Gastroesophageal sphincter (tissue), 3 donors: Measurements from ENCODE around the gene MRPS23.

Experiments
- EP300 ChIP-seq: sonication (generic); formaldehyde crosslinking; IDR thresholded peaks from one replicate; pipeline ENCODE4 v1.6.1; 2017; ENCODE audit warnings: antibody characterized with exemption, mild to moderate bottlenecking
- POLR2A ChIP-seq, 2 donors: fragments of 450-650 bp; IDR thresholded peaks; one replicate each; pipeline ENCODE4 v1.6.1; 2017; ENCODE audit warnings: antibody characterized with exemption in 2 of 2, mild to moderate bottlenecking in 2 of 2, moderate library complexity in 1 of 2
- POLR2AphosphoS5 ChIP-seq: sonication (generic); formaldehyde crosslinking; IDR thresholded peaks from one replicate; pipeline ENCODE4 v1.6.1; 2017; ENCODE audit warnings: antibody characterized with exemption
- TF ChIP-seq, protein P1 (sequence below), 4 experiments: fragments of 200-600 bp in 2 of 4; fragments of 450-650 bp in 2 of 4; sonication (generic) in 1 of 4; IDR thresholded peaks; one replicate each; pipeline ENCODE4 v1.5.1; 2017 to 2019; ENCODE audit warnings: antibody characterized with exemption in 4 of 4, mild to moderate bottlenecking in 2 of 4, moderate library complexity in 2 of 4

DNA sequence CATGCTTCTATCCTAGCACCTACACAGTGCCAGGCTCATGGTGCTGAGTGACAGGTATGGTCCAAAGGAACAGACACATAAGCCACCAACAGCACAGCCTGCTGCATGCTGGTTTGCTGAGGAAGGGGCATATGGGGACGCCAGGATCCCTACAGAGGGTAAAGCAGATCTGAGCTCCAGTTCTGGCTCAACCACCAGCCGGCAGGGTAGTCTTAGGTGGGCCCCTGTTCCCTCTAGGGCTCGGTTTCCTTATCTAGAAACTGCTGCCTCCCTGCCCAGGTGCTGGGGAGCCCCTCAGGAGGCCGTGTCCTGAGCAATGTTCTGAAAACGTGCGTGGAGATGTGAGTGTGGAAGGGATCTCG lies 24.2 kb upstream of the MRPS23 start:
- TF ChIP-seq, protein P1, sequence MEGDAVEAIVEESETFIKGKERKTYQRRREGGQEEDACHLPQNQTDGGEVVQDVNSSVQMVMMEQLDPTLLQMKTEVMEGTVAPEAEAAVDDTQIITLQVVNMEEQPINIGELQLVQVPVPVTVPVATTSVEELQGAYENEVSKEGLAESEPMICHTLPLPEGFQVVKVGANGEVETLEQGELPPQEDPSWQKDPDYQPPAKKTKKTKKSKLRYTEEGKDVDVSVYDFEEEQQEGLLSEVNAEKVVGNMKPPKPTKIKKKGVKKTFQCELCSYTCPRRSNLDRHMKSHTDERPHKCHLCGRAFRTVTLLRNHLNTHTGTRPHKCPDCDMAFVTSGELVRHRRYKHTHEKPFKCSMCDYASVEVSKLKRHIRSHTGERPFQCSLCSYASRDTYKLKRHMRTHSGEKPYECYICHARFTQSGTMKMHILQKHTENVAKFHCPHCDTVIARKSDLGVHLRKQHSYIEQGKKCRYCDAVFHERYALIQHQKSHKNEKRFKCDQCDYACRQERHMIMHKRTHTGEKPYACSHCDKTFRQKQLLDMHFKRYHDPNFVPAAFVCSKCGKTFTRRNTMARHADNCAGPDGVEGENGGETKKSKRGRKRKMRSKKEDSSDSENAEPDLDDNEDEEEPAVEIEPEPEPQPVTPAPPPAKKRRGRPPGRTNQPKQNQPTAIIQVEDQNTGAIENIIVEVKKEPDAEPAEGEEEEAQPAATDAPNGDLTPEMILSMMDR (IDR thresholded peaks at IDR 0.05), result no peak
- TF ChIP-seq POLR2A (IDR thresholded peaks at IDR 0.05) (no peak), EP300 (no peak), POLR2AphosphoS5 (no peak)
